Right lobe of liver (tissue), 4 donors: ENCODE results near the gene XRN1.

Experiments
- POLR2A ChIP-seq: fragments of 450-650 bp; IDR thresholded peaks from one replicate; pipeline ENCODE4 v1.6.1; 2017; ENCODE audit warnings: antibody characterized with exemption, mild to moderate bottlenecking
- TF ChIP-seq, protein P1 (sequence below), 4 donors: fragments of 200-600 bp in 3 of 4; fragments of 450-650 bp in 1 of 4; IDR thresholded peaks; one replicate each; pipeline versions ENCODE4 v1.5.1 to v1.8.0; 2016 to 2022; ENCODE audit warnings: antibody characterized with exemption in 4 of 4, mild to moderate bottlenecking in 2 of 4
- donor health status: DM: no; HTN: no; CAD: no.
- donor health status: DM: no; HTN: no; CAD: no.
- donor health status: DM: no; HTN: yes; CAD: no.

DNA sequence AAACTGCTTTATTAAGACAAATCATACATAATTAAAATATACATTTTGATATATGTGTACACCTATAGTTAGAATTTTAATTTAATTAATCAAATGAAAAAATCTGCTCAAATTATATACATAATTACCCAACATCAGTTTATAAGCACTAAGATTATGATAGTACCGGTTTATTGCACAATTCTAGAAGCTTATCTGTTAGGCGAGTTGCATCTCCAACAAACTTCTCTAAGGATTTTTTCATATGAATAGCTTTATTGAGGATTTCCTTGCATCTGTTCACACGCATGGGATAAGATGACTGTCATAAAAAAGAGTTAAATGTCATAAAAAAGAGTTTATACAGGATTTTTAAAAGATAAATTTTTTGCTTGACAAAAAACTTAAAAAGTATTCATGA is 19.9 kb upstream of the XRN1 start:
- TF ChIP-seq, protein P1, sequence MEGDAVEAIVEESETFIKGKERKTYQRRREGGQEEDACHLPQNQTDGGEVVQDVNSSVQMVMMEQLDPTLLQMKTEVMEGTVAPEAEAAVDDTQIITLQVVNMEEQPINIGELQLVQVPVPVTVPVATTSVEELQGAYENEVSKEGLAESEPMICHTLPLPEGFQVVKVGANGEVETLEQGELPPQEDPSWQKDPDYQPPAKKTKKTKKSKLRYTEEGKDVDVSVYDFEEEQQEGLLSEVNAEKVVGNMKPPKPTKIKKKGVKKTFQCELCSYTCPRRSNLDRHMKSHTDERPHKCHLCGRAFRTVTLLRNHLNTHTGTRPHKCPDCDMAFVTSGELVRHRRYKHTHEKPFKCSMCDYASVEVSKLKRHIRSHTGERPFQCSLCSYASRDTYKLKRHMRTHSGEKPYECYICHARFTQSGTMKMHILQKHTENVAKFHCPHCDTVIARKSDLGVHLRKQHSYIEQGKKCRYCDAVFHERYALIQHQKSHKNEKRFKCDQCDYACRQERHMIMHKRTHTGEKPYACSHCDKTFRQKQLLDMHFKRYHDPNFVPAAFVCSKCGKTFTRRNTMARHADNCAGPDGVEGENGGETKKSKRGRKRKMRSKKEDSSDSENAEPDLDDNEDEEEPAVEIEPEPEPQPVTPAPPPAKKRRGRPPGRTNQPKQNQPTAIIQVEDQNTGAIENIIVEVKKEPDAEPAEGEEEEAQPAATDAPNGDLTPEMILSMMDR (IDR thresholded peaks at IDR 0.05): no peak
- no peak for TF ChIP-seq POLR2A
